ENCODE data around the gene RTP5.

The RTP5 gene

GRCh38 chr2:241844066-241844728 is 25.3 kb upstream of the RTP5 start:
- no peak for TF ChIP-seq EZH2phosphoT487 (IDR thresholded peaks at IDR 0.05; ENCODE audit: borderline replicate concordance, low read length)
- TF ChIP-seq, protein P1, sequence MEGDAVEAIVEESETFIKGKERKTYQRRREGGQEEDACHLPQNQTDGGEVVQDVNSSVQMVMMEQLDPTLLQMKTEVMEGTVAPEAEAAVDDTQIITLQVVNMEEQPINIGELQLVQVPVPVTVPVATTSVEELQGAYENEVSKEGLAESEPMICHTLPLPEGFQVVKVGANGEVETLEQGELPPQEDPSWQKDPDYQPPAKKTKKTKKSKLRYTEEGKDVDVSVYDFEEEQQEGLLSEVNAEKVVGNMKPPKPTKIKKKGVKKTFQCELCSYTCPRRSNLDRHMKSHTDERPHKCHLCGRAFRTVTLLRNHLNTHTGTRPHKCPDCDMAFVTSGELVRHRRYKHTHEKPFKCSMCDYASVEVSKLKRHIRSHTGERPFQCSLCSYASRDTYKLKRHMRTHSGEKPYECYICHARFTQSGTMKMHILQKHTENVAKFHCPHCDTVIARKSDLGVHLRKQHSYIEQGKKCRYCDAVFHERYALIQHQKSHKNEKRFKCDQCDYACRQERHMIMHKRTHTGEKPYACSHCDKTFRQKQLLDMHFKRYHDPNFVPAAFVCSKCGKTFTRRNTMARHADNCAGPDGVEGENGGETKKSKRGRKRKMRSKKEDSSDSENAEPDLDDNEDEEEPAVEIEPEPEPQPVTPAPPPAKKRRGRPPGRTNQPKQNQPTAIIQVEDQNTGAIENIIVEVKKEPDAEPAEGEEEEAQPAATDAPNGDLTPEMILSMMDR (IDR thresholded peaks at IDR 0.05; ENCODE audit: low read depth, low read length, poor library complexity, severe bottlenecking): no peak
- Histone ChIP-seq H3F3A (ENCODE audit: control insufficient read depth, insufficient read depth) (no peaks in the 10 kb centered on the region), H3K9me3 (ENCODE audit: control insufficient read depth, insufficient read depth, low read length) (no peaks in the 10 kb centered on the region), H3K36me3 (ENCODE audit: control insufficient read depth, low read length) (no peaks in the 10 kb centered on the region), H3K4me2 (ENCODE audit: low read length) (no peak overlapping the region), H3K4me1 (ENCODE audit: control insufficient read depth, low read length) (no peaks in the 10 kb centered on the region), H3K4me3 (ENCODE audit: low read length) (no peak overlapping the region), H3K27ac (ENCODE audit: low read depth, low read length) (no peak overlapping the region), H3K79me2 (ENCODE audit: control insufficient read depth, low read length) (no peaks in the 10 kb centered on the region), H3K9me2 (replicated peaks; ENCODE audit: control insufficient read depth, low read length) (no peaks in the 10 kb centered on the region), H4K20me1 (ENCODE audit: control insufficient read depth, insufficient read depth, low read depth, low read length) (no peaks in the 10 kb centered on the region), H3K27me3 (ENCODE audit: control insufficient read depth, low read length) (peaks cover 7% of the 10 kb centered on the region)

- no peak for TF ChIP-seq EZH2phosphoT487 (IDR thresholded peaks at IDR 0.05; ENCODE audit: borderline replicate concordance, low read length)
- TF ChIP-seq, protein P1 (IDR thresholded peaks at IDR 0.05; ENCODE audit: low read depth, low read length, poor library complexity, severe bottlenecking): no peak
- Histone ChIP-seq H4K20me1 (ENCODE audit: control insufficient read depth, insufficient read depth, low read depth, low read length) (no peaks in the 10 kb centered on the region), H3K4me3 (ENCODE audit: low read length) (no peak overlapping the region), H3K36me3 (ENCODE audit: control insufficient read depth, low read length) (no peaks in the 10 kb centered on the region), H3K4me1 (ENCODE audit: control insufficient read depth, low read length) (no peaks in the 10 kb centered on the region), H3K27me3 (ENCODE audit: control insufficient read depth, low read length) (peaks cover 7% of the 10 kb centered on the region), H3K9me3 (ENCODE audit: control insufficient read depth, insufficient read depth, low read length) (no peaks in the 10 kb centered on the region), H3K79me2 (ENCODE audit: control insufficient read depth, low read length) (no peaks in the 10 kb centered on the region), H3K4me2 (ENCODE audit: low read length) (no peak overlapping the region), H3K27ac (ENCODE audit: low read depth, low read length) (no peak overlapping the region), H3F3A (ENCODE audit: control insufficient read depth, insufficient read depth) (no peaks in the 10 kb centered on the region), H3K9me2 (replicated peaks; ENCODE audit: control insufficient read depth, low read length) (no peaks in the 10 kb centered on the region)
These were observed 24.5 kb upstream of the RTP5 start for GRCh38 chr2:241844831-241845578.

GRCh38 chr2:241846406-241846805 is 23.1 kb upstream of the RTP5 start:
- no peaks in the 10 kb centered on the region for H3K79me2 ChIP-seq (ENCODE audit: control insufficient read depth, low read length)
- peaks cover 7% of the 10 kb centered on the region for H3K27me3 ChIP-seq (ENCODE audit: control insufficient read depth, low read length)
- H3F3A ChIP-seq (ENCODE audit: control insufficient read depth, insufficient read depth): no peaks in the 10 kb centered on the region
- no peaks in the 10 kb centered on the region for H4K20me1 ChIP-seq (ENCODE audit: control insufficient read depth, insufficient read depth, low read depth, low read length)
- H3K27ac ChIP-seq (ENCODE audit: low read depth, low read length): no peak overlapping the region
- H3K4me3 ChIP-seq (ENCODE audit: low read length): no peak overlapping the region
- no peaks in the 10 kb centered on the region for H3K9me3 ChIP-seq (ENCODE audit: control insufficient read depth, insufficient read depth, low read length)
- no peak overlapping the region for H3K4me2 ChIP-seq (ENCODE audit: low read length)
- TF ChIP-seq, protein P1 (IDR thresholded peaks at IDR 0.05; ENCODE audit: low read depth, low read length, poor library complexity, severe bottlenecking): no peak
- TF ChIP-seq EZH2phosphoT487 (IDR thresholded peaks at IDR 0.05; ENCODE audit: borderline replicate concordance, low read length): no peak
- no peaks in the 10 kb centered on the region for H3K36me3 ChIP-seq (ENCODE audit: control insufficient read depth, low read length)
- H3K9me2 ChIP-seq (replicated peaks; ENCODE audit: control insufficient read depth, low read length): no peaks in the 10 kb centered on the region
- no peaks in the 10 kb centered on the region for H3K4me1 ChIP-seq (ENCODE audit: control insufficient read depth, low read length)
